Effector CD8-positive, alpha-beta T cell (primary cell): Measurements from ENCODE around the gene TBCD.
"Not testable (repeated sequence)": the region's sequence is repeated elsewhere in the genome, so short reads cannot be mapped to it uniquely, and the experiment has no call there.

Source experiments
- DNase-seq: peaks from one replicate; lab custom pipeline; 2025; lab: John Stamatoyannopoulos, UW

TBCD gene

GRCh38 chr17:82957961-82958561 is 206.2 kb downstream of the TBCD start:
- DNase-seq: no peak

GRCh38 chr17:82959242-82959930 is 207.5 kb downstream of the TBCD start:
- DNase-seq: no peak

GRCh38 chr17:82959990-82960418 is 208.1 kb downstream of the TBCD start:
- no peak for DNase-seq

- DNase-seq: no peak
Measured at GRCh38 chr17:82960419-82961271, 208.8 kb downstream of the TBCD start.

DNA sequence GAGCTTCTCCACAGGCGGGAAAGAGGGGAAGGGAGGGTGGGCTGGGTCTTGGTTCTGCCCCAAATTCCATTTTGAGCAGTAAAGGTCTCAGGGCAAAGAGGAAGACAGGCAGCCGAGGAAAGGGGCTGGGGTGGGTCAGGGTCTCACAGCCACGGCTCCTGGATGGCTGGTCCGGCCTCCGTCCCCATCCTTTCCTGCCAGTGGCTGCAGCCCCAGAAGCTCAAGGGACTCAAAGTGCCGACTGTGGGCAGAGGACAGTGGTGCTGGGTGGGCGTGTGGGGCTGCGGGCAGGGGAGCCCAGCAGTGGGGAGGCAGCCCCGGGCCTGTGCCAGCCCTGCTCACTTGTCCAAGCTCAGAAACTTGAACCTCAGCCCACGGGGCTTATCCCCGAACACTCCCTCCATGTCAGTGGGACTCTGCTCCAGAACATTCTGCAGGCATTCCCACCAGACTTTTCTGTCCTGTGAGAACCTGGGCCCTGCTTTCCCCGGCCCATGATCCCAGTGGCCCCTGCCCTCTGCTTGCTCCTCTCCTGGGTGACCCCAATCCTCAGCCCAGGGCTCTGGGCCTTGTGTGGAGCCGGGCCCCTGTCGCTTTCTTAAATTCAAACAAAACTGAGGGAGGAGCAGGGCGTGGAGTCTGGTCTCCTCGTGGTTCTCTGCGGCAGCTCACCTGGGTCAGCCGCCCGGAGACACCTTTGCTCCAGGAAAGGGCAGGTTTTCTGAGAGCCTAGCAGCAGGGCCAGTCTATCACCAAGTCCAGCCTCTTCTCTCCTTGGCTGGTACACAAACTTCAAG is 209.7 kb downstream of the TBCD start:
- DNase-seq: no peak

GRCh38 chr17:82962163-82962720 is 210.4 kb downstream of the TBCD start:
- DNase-seq: no peak

DNA sequence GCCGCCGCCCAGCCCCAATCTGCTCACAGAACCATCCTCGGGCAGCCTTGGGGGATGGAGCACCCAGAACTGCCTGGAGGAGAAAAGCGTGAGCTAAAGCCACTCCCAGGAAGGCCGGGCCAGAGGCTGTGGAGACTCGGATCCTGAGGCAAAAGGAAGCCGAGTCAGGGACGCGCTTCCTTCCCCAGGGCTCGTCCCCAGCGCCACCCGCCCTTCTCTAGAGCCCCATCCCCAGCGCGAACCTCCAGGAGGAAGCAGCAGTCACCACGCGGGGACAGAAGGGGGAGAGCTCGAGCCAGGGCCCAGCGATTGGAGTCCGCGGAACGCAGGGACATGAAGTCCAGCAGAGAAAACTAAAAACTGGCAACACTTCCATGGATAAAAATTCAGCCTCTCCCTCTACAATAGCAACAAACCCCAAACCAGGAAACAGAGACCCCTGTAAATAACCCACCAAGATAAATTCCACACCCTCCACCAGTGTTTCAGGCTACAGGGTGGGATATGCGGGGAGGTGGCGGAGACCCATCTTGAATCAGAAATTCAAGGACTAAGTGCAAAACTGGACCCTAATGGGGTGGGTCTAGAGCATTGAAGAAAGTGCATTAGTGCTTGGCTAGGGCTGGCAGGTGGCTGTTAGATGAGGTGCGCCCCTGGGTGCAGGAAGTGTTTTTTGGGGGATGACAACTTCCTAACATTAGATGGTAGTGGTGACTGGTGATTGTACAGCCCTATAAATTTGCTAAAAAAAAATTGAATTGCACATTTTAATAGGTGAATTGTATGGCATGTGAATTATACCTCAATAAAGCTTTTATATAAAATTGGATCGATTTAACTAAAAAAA is 211.5 kb downstream of the TBCD start:
- no peak for DNase-seq

DNA sequence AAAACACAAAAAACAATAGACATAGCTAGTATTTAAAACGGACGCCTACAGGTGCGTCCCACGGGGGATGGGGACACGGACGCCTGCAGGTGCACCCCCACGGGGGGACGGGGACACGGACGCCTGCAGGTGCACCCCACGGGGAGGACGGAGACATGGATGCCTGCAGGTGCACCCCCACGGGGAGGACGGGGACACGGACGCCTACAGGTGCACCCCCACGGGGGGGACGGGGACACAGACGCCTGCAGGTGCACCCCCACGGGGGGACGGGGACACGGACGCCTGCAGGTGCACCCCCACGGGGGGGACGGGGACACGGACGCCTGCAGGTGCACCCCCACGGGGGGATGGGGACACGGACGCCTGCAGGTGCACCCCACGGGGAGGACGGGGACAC is 212.6 kb downstream of the TBCD start:
- not testable (repeated sequence) for DNase-seq

GRCh38 chr17:82964851-82965341 is 213.0 kb downstream of the TBCD start:
- no peak for DNase-seq

GRCh38 chr17:82965371-82965770 is 213.5 kb downstream of the TBCD start:
- DNase-seq: no peak

DNA sequence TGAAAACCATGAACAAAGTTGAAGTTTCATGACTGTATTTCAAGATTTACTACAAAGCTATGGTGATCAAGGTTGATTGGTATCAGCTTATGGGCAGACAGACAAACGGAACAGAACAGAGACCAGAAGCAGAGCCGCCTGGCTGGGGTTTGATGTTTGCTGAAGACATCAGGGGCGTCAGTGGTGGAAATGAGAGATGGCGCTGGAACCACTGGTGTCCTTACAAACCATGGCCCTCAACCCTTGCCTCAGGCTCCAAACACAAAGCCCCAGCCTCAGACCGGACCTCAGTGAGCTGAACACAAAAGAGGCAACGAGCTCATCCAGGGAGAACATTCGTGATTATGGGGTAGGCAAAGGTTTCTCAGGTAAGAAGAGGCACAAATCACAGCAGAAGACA is 214.6 kb downstream of the TBCD start:
- no peak for DNase-seq

GRCh38 chr17:82967268-82968032 is 215.6 kb downstream of the TBCD start:
- DNase-seq: no peak

DNA sequence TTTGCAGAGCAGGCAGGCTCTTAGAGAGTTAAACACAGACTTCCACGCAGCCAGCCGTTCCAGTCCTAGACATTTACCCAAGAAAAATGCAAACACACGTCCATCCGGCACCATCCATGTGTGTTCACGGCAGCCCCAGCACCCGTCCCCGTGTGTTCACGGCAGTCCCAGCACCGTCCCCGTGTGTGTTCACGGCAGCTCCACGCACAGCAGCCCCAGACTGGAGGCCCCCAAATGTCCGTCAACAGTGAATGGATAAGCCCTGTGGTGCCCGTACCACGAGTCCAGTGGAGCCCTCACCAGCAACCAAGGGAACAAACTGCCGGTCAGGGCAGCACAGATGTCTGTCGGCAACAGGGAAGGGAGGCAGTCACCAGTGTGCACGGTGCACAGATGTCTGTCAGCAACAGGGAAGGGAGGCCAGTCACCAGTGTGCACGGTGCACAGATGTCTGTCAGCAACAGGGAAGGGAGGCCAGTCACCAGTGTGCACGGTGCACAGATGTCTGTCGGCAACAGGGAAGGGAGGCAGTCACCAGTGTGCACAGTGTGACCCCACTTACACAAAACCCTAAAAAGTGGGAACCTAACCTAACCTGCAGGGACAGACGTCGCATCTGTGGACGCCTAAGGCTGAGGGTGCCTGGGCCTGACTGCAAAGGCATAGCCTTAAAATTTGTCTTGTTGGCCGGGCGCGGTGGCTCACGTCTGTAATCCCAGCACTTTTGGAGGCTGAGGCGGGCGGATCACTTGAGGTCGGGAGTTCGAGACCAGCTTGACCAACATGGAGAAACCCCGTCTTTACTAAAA is 216.4 kb downstream of the TBCD start:
- not testable (repeated sequence) for DNase-seq

- no peak for DNase-seq
Measured at GRCh38 chr17:82970067-82970466, 218.2 kb downstream of the TBCD start.

DNA sequence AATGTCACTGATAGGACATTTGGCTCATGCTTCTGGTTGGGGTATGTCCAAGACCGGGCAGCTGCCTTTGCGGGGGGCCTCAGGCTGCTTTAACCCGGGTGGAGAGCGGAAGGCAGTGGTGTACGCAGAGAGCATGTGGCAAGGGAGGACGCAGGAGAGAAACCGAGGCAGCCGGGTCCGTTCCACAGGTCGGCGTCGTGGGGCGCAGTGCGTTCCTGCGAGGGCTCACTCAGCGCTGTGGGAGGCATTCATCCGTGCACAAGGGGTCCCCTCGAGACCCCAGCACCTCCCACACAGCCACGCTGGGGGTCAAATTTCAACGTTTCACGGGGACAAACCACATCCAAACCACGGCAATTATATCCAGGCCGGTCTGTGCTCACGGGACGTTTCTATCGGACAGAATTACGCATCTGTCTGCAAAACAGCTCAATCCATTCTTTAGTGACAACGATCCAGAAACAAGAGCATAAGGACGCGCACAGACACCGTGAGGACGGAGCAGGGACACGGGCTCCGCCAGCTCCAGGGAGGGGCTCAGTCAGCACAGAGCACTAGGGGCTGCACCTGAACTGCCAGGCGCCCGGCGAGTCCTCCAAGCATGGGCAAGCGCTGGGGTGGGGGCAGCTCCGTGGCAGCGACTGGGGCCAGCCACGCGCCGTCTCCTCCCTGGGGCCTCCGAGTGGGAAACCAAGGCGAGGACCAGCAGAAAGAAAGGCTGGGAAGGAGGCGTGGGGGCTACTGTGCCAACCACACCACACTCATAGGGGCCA is 219.1 kb downstream of the TBCD start:
- DNase-seq: no peak

DNA sequence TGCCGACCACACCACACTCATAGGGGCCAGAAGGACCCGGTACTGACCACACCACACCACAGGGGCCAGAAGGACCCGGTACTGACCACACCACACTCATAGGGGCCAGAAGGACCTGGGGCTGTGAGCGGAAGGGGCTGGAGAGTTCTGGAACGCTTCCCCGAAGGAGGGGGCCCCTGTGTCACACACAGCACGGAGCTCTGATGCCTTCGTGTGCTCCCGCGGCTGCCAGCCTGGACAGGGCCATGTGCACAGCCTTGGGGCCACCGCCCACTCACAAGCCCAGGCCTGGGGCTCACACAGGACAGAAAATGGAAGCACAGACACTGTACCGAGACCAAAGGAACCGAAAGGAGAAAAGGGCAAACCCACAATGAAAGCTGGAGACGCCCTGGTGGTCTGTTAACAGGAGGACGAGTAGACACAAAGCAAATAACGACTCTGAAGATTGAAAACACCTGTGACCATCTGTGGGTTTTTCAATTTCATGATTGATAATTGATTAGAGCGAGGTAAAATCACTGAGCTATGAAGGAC is 221.0 kb downstream of the TBCD start:
- no peak for DNase-seq

- no peak for DNase-seq
Measured at GRCh38 chr17:82973456-82974135, 221.7 kb downstream of the TBCD start.
